Trophoblast cell (in vitro differentiated cells and primary cell): ENCODE data around the gene C2orf72.
"Not testable (repeated sequence)": the region's sequence is repeated elsewhere in the genome, so short reads cannot be mapped to it uniquely, and the experiment has no call there.

Experiments used
- DNase-seq, 2 donors: peaks; one replicate each; pipeline ENCODE4 v3.0.0-alpha.2; 2016
- H2AFZ ChIP-seq: 2 replicates; pipeline ENCODE4 v1.6.1; 2013; ENCODE audit warnings: low read length, moderate library complexity, mild to moderate bottlenecking; ENCODE audit not compliant: insufficient read depth, poor library complexity
- H2AK5ac ChIP-seq: 2 replicates; pipeline ENCODE4 v1.6.1; 2013; ENCODE audit warnings: mild to moderate bottlenecking, low read length
- H2BK120ac ChIP-seq: 2 replicates; pipeline ENCODE4 v1.6.1; 2013; ENCODE audit warnings: low read length, mild to moderate bottlenecking, moderate library complexity; ENCODE audit not compliant: insufficient read depth, poor library complexity
- H2BK12ac ChIP-seq: 2 replicates; pipeline ENCODE4 v1.6.1; 2013; ENCODE audit warnings: mild to moderate bottlenecking, low read length, moderate library complexity
- H2BK5ac ChIP-seq: 2 replicates; pipeline ENCODE4 v1.6.1; 2013; ENCODE audit warnings: low read length, low read depth, moderate library complexity, mild to moderate bottlenecking; ENCODE audit not compliant: poor library complexity
- H3K14ac ChIP-seq: 2 replicates; pipeline ENCODE4 v1.6.1; 2013; ENCODE audit warnings: mild to moderate bottlenecking, low read length
- H3K18ac ChIP-seq: 2 replicates; pipeline ENCODE4 v1.6.1; 2013; ENCODE audit warnings: mild to moderate bottlenecking, low read length
- H3K23ac ChIP-seq: 2 replicates; pipeline ENCODE4 v1.6.1; 2013; ENCODE audit warnings: low read length
- H3K27ac ChIP-seq: 2 replicates; pipeline ENCODE4 v1.5.1; 2013; ENCODE audit warnings: low read depth, mild to moderate bottlenecking, inconsistent platforms, low read length, moderate library complexity
- H3K27me3 ChIP-seq: 2 replicates; pipeline ENCODE4 v1.6.1; 2013; ENCODE audit warnings: inconsistent platforms, mild to moderate bottlenecking, low read length, moderate library complexity; ENCODE audit not compliant: insufficient read depth
- H3K36me3 ChIP-seq, 2 experiments: 1 replicate in 1 of 2; 2 replicates in 1 of 2; pipeline ENCODE4 v1.6.1; 2013; ENCODE audit warnings: low read length in 2 of 2, mild to moderate bottlenecking in 2 of 2, moderate library complexity in 1 of 2; ENCODE audit not compliant: insufficient read depth in 2 of 2, control insufficient read depth in 1 of 2
- H3K4ac ChIP-seq: 2 replicates; pipeline ENCODE4 v1.6.1; 2013; ENCODE audit warnings: low read depth, mild to moderate bottlenecking, low read length, moderate library complexity
- H3K4me1 ChIP-seq, 2 experiments: 1 replicate in 1 of 2; 2 replicates in 1 of 2; pipeline ENCODE4 v1.6.1; 2013; ENCODE audit warnings: low read length in 2 of 2, mild to moderate bottlenecking in 2 of 2, moderate library complexity in 1 of 2; ENCODE audit not compliant: insufficient read depth in 2 of 2, control insufficient read depth in 1 of 2
- H3K4me2 ChIP-seq: 2 replicates; pipeline ENCODE4 v1.6.1; 2013; ENCODE audit warnings: inconsistent platforms, mild to moderate bottlenecking, low read length, moderate library complexity
- H3K4me3 ChIP-seq: 2 replicates; pipeline ENCODE4 v1.5.1; 2013; ENCODE audit warnings: mild to moderate bottlenecking, low read depth, low read length, inconsistent platforms
- H3K79me1 ChIP-seq: one replicate; pipeline ENCODE4 v1.6.1; 2013; ENCODE audit warnings: low read length
- H3K79me2 ChIP-seq: 2 replicates; pipeline ENCODE4 v1.6.1; 2013; ENCODE audit warnings: low read length, mild to moderate bottlenecking; ENCODE audit not compliant: control insufficient read depth, insufficient read depth, poor library complexity
- H3K9ac ChIP-seq: 2 replicates; pipeline ENCODE4 v1.6.1; 2013; ENCODE audit warnings: mild to moderate bottlenecking, low read length
- H3K9me3 ChIP-seq: 2 replicates; pipeline ENCODE4 v1.6.1; 2013; ENCODE audit warnings: low read depth, mild to moderate bottlenecking, control low read depth, inconsistent platforms, low read length; ENCODE audit not compliant: insufficient read depth
- H4K12ac ChIP-seq: 2 replicates; pipeline ENCODE4 v1.6.1; 2013; ENCODE audit warnings: low read depth, mild to moderate bottlenecking, low read length, moderate library complexity
- H4K8ac ChIP-seq: 2 replicates; pipeline ENCODE4 v1.6.1; 2013; ENCODE audit warnings: low read depth, mild to moderate bottlenecking, low read length, moderate library complexity
- H4K91ac ChIP-seq: one replicate; pipeline ENCODE4 v1.6.1; 2013; ENCODE audit warnings: low read depth, mild to moderate bottlenecking, low read length, moderate library complexity
- WGBS: extraction: QIAGEN DNeasy Blood & Tissue Kit; methylation state at CpG from one replicate; pipeline ENCODE4 v1.1.7; 2013; ENCODE audit warnings: missing lambda C conversion rate; ENCODE audit not compliant: insufficient read length, insufficient coverage; ENCODE audit errors: extremely low coverage; 5-methylcytosine and 5-hydroxymethylcytosine counted together

Gene C2orf72

DNA sequence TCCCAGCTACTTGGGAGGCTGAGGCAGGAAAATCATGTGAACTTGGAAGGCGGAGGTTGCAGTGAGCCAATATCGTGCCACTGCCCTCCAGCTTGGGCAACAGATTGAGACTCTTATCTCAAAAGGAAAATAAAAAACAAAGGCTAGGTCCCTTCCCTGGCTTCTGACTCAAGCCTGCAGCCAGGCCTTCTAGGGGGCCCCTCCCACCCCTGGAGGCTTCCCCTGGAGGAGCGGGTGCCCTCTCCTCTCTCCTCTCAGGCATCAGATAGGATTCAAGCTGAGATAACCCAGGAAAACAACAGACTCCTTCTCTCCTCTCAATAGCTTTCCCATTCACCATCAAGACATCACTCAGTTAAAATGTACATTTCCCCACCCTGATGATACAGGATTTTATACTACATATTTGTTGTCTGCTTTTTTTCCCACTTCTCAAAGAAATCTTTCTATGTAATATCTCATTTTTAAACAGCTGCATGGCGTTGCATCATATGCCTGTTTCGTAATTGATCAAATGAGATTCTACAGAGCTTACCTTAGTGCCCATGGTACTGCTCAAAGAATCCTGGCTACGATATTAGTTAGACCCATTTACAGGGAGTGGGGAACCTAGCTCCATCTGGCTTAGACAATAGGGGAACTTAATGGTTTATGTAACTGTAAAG, 20.6 kb upstream of the C2orf72 start:
- H3K9me3 ChIP-seq = no peaks in the 10 kb centered on the region
- H3K79me1 ChIP-seq = peaks cover 15% of the 10 kb centered on the region
- no peak overlapping the region for H4K8ac ChIP-seq
- H3K4me2 ChIP-seq = no peak overlapping the region
- peak overlapping the region; percentile 67 for H4K91ac ChIP-seq
- peaks cover 4 to 14% of the 10 kb centered on the region in 2 experiments for H3K4me1 ChIP-seq
- H2BK120ac ChIP-seq = no peak overlapping the region
- no CpG with 5 or more reads among the region's 6 CpGs for WGBS
- H3K18ac ChIP-seq = no peak overlapping the region
- H3K79me2 ChIP-seq = peaks cover 2% of the 10 kb centered on the region
- no peak overlapping the region for H2BK12ac ChIP-seq
- no peak overlapping the region for H3K14ac ChIP-seq
- H3K36me3 ChIP-seq = no peaks in the 10 kb centered on the region
- no peak overlapping the region for H3K9ac ChIP-seq
- peak; percentile 96 to 97 for DNase-seq
- H2AFZ ChIP-seq = no peak overlapping the region
- H3K27me3 ChIP-seq = no peaks in the 10 kb centered on the region
- no peak overlapping the region for H3K4me3 ChIP-seq
- H3K23ac ChIP-seq = no peak overlapping the region
- H2AK5ac ChIP-seq = no peak overlapping the region
- no peak overlapping the region for H2BK5ac ChIP-seq
- no peak overlapping the region for H4K12ac ChIP-seq
- H3K27ac ChIP-seq = peak overlapping the region; percentile 63
- H3K4ac ChIP-seq = no peak overlapping the region

GRCh38 chr2:231017231-231017598, 20.1 kb upstream of the C2orf72 start:
- Histone ChIP-seq H3K18ac (no peak overlapping the region), H3K23ac (no peak overlapping the region), H4K8ac (no peak overlapping the region), H3K14ac (peak overlapping the region; percentile 77), H2BK120ac (peak overlapping the region; percentile 95), H2BK12ac (peak overlapping the region; percentile 69), H2AK5ac (no peak overlapping the region), H4K12ac (no peak overlapping the region), H4K91ac (peak overlapping the region; percentile 67), H3K27me3 (no peaks in the 10 kb centered on the region), H3K9me3 (no peaks in the 10 kb centered on the region), H3K9ac (no peak overlapping the region), H3K27ac (no peak overlapping the region), H3K4me3 (no peak overlapping the region), H3K4me2 (no peak overlapping the region), H2AFZ (no peak overlapping the region), H3K36me3 (no peaks in the 10 kb centered on the region), H3K4me1 (peaks cover 4 to 14% of the 10 kb centered on the region in 2 experiments), H3K4ac (no peak overlapping the region), H3K79me1 (peaks cover 15% of the 10 kb centered on the region), H2BK5ac (peak overlapping the region; percentile 61), H3K79me2 (peaks cover 2% of the 10 kb centered on the region)
- no peak for DNase-seq
- no CpG with 5 or more reads among the region's 4 CpGs for WGBS

DNA sequence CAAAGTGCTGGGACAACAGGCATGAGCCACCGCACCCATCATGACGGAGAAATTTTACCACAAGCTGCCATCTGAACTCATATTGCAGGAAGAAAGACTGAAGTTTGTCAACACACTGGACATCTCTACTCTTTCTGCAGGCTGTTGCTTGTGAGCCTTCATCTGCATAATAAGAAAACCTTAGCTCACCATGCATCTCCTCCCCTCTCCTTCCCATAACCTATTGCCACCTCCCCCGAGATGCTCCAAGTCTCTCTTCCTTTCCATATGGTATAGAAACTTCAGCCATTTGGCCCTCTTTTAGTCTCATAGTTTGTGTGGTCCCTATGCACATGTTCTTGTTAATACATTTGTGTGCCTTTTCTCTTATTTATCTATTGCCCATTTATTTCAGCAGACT, 19.1 kb upstream of the C2orf72 start:
- no peak overlapping the region for H2BK120ac ChIP-seq
- no peak overlapping the region for H2AK5ac ChIP-seq
- DNase-seq = no peak
- peaks cover 4 to 14% of the 10 kb centered on the region in 2 experiments for H3K4me1 ChIP-seq
- H3K18ac ChIP-seq = no peak overlapping the region
- no peak overlapping the region for H3K4me3 ChIP-seq
- no peak overlapping the region for H3K23ac ChIP-seq
- H4K8ac ChIP-seq = no peak overlapping the region
- H2BK5ac ChIP-seq = no peak overlapping the region
- peaks cover 15% of the 10 kb centered on the region for H3K79me1 ChIP-seq
- H3K27me3 ChIP-seq = no peaks in the 10 kb centered on the region
- H3K4ac ChIP-seq = no peak overlapping the region
- no peak overlapping the region for H2BK12ac ChIP-seq
- H4K12ac ChIP-seq = no peak overlapping the region
- H2AFZ ChIP-seq = no peak overlapping the region
- H3K79me2 ChIP-seq = peaks cover 2% of the 10 kb centered on the region
- no peaks in the 10 kb centered on the region for H3K36me3 ChIP-seq
- no CpG with 5 or more reads among the region's 3 CpGs for WGBS
- H3K27ac ChIP-seq = no peak overlapping the region
- H3K14ac ChIP-seq = no peak overlapping the region
- H3K9me3 ChIP-seq = no peaks in the 10 kb centered on the region
- no peak overlapping the region for H3K4me2 ChIP-seq
- no peak overlapping the region for H3K9ac ChIP-seq
- H4K91ac ChIP-seq = no peak overlapping the region

DNA sequence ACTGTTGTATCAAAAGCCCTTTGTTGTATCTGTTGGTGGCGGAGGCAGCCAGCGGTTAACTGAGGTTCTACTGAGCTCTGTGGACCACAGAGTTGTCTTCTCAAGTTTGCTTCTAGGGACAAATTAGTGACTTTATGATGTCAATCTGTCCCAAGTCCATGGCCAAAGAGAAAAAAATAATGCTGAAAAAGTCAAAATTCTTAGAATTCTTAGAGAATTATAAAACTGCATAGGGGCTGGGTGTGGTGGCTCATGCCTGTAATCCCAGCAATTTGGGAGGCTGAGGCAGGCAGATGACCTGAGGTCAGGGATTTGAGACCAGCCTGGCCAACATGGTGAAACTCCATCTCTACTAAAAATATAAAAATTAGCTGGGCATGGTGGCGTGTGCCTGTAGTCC, 12.3 kb upstream of the C2orf72 start:
- not testable (repeated sequence) for H3K4me1 ChIP-seq, H2AFZ ChIP-seq, H3K9ac ChIP-seq, H2BK120ac ChIP-seq, H3K4me2 ChIP-seq, H4K91ac ChIP-seq, H3K27ac ChIP-seq, H4K12ac ChIP-seq, H3K4ac ChIP-seq, H3K36me3 ChIP-seq, H3K23ac ChIP-seq, H3K18ac ChIP-seq, H2BK12ac ChIP-seq, H3K14ac ChIP-seq, H2AK5ac ChIP-seq, H3K4me3 ChIP-seq, H3K9me3 ChIP-seq, H4K8ac ChIP-seq, H2BK5ac ChIP-seq, H3K79me1 ChIP-seq, H3K27me3 ChIP-seq, H3K79me2 ChIP-seq
- DNase-seq = peak; percentile 50 to 82
- no CpG with 5 or more reads among the region's 3 CpGs for WGBS
